GM19035 (cell line): Measurements from ENCODE around the gene PLA2G4D.

ENCODE experiments used
- ATAC-seq: cut with Tn5 transposase; IDR thresholded peaks from one replicate; pipeline ENCODE4 v1.9.1; 2021; ENCODE audit not compliant: unreplicated experiment

The PLA2G4D gene

GRCh38 chr15:42031198-42031915 is 63.0 kb downstream of the PLA2G4D start:
- ATAC-seq: no peak

- no peak for ATAC-seq
Measured at GRCh38 chr15:42027521-42027920, 66.8 kb downstream of the PLA2G4D start.

GRCh38 chr15:42024303-42024702 is 70.1 kb downstream of the PLA2G4D start:
- no peak for ATAC-seq

GRCh38 chr15:42021593-42021992 is 72.8 kb downstream of the PLA2G4D start:
- no peak for ATAC-seq

- ATAC-seq: no peak
Measured at GRCh38 chr15:42020713-42021273, 73.6 kb downstream of the PLA2G4D start, which contains the start of gene PLA2G4E. PLA2G4E (minus strand) TSS chr15:42021042; CDS start chr15:42021030, 12 bp downstream.

GRCh38 chr15:42018306-42019224 is 75.8 kb downstream of the PLA2G4D start:
- ATAC-seq: no peak
